Neuron (in vitro differentiated cells): ENCODE data around the gene ADAMTS13.

Source experiments
- H2AFZ ChIP-seq: one replicate; pipeline ENCODE4 v1.6.1; 2013; ENCODE audit warnings: low read depth, mild to moderate bottlenecking, inconsistent platforms, low read length, moderate library complexity
- H3K27me3 ChIP-seq: one replicate; pipeline ENCODE4 v1.6.1; 2013; ENCODE audit warnings: low read length; ENCODE audit not compliant: insufficient read depth
- H3K36me3 ChIP-seq: one replicate; pipeline ENCODE4 v1.6.1; 2013; ENCODE audit warnings: low read length; ENCODE audit not compliant: insufficient read depth
- H3K4me1 ChIP-seq: one replicate; pipeline ENCODE4 v1.6.1; 2013; ENCODE audit warnings: low read length; ENCODE audit not compliant: insufficient read depth
- H3K4me3 ChIP-seq: 2 replicates; pipeline ENCODE4 v1.5.1; 2013; ENCODE audit warnings: mild to moderate bottlenecking, low read length, moderate library complexity
- H3K9me3 ChIP-seq: one replicate; pipeline ENCODE4 v1.6.1; 2013; ENCODE audit warnings: low read length

ADAMTS13 gene

GRCh38 chr9:133477461-133477860 is 55.3 kb downstream of the ADAMTS13 start:
- H3K36me3 ChIP-seq: peaks cover 6% of the 10 kb centered on the region
- H3K4me3 ChIP-seq: no peak overlapping the region
- H3K9me3 ChIP-seq: no peaks in the 10 kb centered on the region
- H3K4me1 ChIP-seq: peaks cover 14% of the 10 kb centered on the region
- no peaks in the 10 kb centered on the region for H3K27me3 ChIP-seq
- H2AFZ ChIP-seq: no peak overlapping the region

- Histone ChIP-seq H3K4me1 (peaks cover 14% of the 10 kb centered on the region), H2AFZ (peak overlapping the region; percentile 28), H3K27me3 (no peaks in the 10 kb centered on the region), H3K36me3 (peaks cover 6% of the 10 kb centered on the region), H3K4me3 (peak overlapping the region; percentile 52), H3K9me3 (no peaks in the 10 kb centered on the region)
Observed at GRCh38 chr9:133477992-133478850, 56.1 kb downstream of the ADAMTS13 start.

DNA sequence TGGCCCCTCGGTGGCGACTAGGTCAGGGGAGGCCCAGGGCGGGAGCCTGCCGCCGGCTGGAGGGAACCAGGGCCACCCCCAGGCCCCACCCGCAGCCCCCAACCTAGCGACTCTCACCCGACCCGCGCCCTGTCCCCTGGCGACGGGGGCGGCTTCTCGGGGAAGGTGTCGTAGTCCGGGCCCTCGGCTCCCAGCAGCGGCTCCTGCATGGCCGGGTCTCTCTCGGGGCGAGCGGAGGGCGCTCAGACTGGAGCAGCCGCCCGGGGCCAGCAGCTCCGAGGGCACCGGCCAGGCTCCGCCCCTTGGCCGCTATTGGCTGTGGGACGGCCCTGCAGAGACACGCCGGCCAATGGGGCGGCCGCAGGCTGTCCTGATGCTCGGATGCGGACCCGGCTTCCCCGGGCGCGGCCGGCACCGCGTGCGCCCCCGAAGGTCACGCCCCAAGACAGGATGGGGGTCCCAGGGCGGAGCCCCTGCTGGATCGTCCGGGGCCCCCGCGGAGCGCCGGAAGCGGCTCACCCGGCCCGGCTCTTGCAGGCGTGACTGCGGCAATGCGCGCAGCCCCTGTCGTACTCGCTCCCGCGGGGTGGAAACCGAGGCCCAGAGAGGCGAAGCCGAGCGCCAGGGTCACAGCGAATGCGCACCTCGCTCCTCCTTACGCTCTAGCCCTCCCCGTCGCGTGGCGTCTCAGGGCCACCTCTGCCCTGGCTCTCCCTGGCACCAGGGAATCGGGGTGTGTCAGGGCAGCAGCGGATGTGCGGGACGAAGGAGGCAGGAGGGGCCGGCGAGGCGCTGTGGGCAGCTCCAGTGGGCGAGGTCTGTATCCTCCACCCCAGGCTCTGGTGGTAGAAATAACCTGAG is 56.9 kb downstream of the ADAMTS13 start, which contains the start of gene SLC2A6:
Gene SLC2A6, minus strand, starts transcription at position 249 of the 861 bp plus-strand sequence. Its CDS starts 40 bp downstream, at position 209.
- Histone ChIP-seq H2AFZ (peak within 1 kb of the TSS; percentile 35), H3K4me1 (peaks cover 14% of the 10 kb centered on the region), H3K36me3 (peaks cover 2% of the 10 kb centered on the region), H3K4me3 (peak within 1 kb of the TSS; percentile 52), H3K9me3 (no peaks in the 10 kb centered on the region), H3K27me3 (no peaks in the 10 kb centered on the region)

DNA sequence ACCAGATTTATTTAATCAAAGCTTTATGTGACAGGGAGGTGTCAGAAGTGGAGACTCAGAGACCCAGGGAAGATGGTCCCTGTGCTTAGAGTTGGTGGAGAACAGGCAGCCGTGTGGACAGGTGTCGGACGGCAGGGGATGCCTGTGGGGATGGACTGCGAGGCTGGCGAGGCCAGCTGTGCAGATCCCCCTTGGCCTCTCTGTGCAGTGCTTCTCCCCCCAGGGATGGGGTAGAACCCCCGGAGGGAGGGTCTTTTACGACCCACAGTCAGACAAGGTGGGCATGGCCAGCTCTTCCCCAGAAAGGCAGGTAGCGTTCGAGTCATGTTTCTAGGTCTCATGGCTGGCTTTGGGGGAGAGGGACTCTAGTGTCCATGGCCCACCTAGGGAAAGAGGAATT is 61.4 kb downstream of the ADAMTS13 start:
- peaks cover under 1% of the 10 kb centered on the region for H3K27me3 ChIP-seq
- no peak overlapping the region for H3K4me3 ChIP-seq
- H2AFZ ChIP-seq: no peak overlapping the region
- no peaks in the 10 kb centered on the region for H3K9me3 ChIP-seq
- H3K4me1 ChIP-seq: peaks cover 5% of the 10 kb centered on the region
- H3K36me3 ChIP-seq: no peaks in the 10 kb centered on the region

- Histone ChIP-seq H3K27me3 (peaks cover 8% of the 10 kb centered on the region), H2AFZ (no peak overlapping the region), H3K4me3 (no peak overlapping the region), H3K4me1 (no peaks in the 10 kb centered on the region), H3K9me3 (peaks cover 2% of the 10 kb centered on the region), H3K36me3 (no peaks in the 10 kb centered on the region)
Observed at GRCh38 chr9:133484671-133485437, 62.7 kb downstream of the ADAMTS13 start.

GRCh38 chr9:133485531-133486260 is 63.5 kb downstream of the ADAMTS13 start:
- Histone ChIP-seq H2AFZ (no peak overlapping the region), H3K9me3 (peaks cover 3% of the 10 kb centered on the region), H3K4me1 (no peaks in the 10 kb centered on the region), H3K4me3 (no peak overlapping the region), H3K27me3 (peaks cover 12% of the 10 kb centered on the region), H3K36me3 (no peaks in the 10 kb centered on the region)

- no peak overlapping the region for H3K4me3 ChIP-seq
- H3K27me3 ChIP-seq: peaks cover 19% of the 10 kb centered on the region
- H3K36me3 ChIP-seq: no peaks in the 10 kb centered on the region
- H3K4me1 ChIP-seq: no peaks in the 10 kb centered on the region
- H3K9me3 ChIP-seq: peaks cover 3% of the 10 kb centered on the region
- no peak overlapping the region for H2AFZ ChIP-seq
Observed at GRCh38 chr9:133487331-133487725, 65.2 kb downstream of the ADAMTS13 start.

DNA sequence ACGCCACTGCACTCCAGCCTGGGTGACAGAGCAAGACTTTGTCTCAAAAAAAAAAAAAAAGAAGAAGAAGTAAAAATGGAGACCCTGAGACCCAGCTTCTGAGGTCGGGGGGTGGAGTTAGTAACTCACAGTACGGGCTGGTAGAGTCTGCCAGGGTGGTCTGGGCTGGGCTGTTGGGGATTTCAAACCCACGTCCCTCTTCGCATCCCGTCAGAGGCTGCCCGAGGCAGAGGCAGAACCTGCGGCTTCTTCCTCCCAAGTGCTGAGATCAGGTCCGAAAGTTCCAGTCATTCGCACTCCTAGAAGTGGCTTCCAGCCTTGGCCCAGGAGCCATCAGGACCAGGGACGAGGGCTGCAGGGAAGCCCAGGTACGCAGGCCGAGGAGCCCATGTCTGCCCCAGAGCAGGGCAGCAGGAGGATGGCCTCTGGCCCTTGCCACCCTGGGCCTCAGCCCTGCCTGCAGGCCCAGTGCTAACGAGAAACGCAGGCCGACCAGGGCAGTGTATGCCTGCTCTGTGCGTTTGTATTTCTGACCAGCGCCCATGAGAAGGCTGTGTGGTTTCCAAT is 66.6 kb downstream of the ADAMTS13 start:
- peaks cover 6% of the 10 kb centered on the region for H3K4me1 ChIP-seq
- H3K36me3 ChIP-seq: no peaks in the 10 kb centered on the region
- H3K4me3 ChIP-seq: no peak overlapping the region
- H3K27me3 ChIP-seq: peaks cover 19% of the 10 kb centered on the region
- H2AFZ ChIP-seq: no peak overlapping the region
- H3K9me3 ChIP-seq: peaks cover 3% of the 10 kb centered on the region

DNA sequence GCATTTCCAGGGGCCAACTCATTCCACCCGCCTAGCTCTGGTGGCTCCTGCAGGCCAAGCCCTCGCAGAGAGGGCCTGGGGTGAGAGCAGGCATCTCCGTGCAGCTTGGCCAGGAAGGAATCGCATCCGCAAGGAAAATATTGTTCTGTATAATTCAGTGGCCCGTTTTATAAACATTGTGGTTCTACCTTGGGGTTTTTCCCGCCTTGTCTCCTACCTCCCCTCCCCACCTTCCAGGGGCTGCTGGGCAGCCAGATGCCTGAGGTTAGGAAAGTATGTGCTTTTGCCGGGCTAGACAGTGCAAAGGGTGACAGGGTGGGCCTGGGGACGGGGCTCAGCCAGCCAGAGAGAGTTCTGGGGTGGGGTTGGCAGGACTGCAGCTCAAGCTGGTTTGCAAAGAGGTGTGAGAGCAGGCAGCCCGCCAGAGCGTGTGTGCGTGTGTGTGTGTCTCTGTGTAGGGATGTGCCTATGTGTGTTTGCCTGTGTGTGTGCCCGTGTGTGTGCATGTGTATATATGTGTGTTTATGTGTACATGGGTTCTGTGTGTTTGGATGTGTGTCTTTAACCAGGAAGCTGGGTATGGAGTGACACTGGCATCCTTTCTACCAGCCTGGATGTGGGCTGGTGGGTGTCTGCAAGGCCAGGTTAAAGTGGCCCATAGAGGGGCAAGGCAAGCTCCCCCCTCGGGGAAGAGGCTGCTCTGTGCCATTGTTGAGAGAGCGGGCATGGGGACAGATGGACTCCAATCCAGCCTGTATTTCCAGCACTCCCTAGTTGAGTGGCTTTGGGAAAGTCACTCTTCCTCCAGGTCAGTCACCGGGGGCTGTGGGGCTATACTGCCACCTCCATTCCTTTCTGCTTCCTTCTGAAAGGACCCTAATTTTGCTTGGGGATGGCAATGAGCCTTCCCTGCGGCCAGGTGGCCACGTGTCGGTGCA is 67.4 kb downstream of the ADAMTS13 start:
- Histone ChIP-seq H2AFZ (no peak overlapping the region), H3K9me3 (peaks cover 3% of the 10 kb centered on the region), H3K27me3 (peaks cover 19% of the 10 kb centered on the region), H3K36me3 (no peaks in the 10 kb centered on the region), H3K4me1 (peaks cover 6% of the 10 kb centered on the region), H3K4me3 (no peak overlapping the region)

DNA sequence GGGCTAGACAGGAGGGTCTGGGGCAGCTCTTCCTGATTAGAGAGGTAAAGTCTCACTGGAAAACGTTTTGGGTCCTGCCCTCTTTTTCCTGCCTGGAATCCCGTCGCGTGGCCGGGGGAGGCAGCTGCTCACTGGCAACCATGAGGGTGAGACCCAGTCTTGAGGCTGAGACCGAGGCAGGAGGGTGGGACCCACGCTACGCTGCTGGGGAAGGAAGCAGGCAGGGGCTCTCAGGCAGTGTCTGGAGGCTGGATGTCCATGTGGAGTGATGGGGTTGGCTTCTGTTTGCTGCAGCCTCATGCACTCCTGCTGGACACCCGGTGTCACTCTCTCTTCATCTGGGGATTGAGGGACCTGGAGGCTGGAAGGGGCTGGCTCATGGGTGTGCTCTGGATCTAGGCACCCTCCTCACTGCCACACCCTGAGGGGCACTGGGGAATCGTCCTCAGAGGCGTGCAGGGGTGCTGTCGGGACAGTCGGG is 68.1 kb downstream of the ADAMTS13 start:
- H3K36me3 ChIP-seq: no peaks in the 10 kb centered on the region
- H3K4me3 ChIP-seq: no peak overlapping the region
- H3K9me3 ChIP-seq: peaks cover 3% of the 10 kb centered on the region
- peaks cover 19% of the 10 kb centered on the region for H3K27me3 ChIP-seq
- H3K4me1 ChIP-seq: peaks cover 6% of the 10 kb centered on the region
- no peak overlapping the region for H2AFZ ChIP-seq
